ENCODE data around the gene CFAP161.

The CFAP161 gene

GRCh38 chr15:81106560-81106959 lies 27.5 kb upstream of the CFAP161 start:
- Histone ChIP-seq H3K27ac (ENCODE audit: insufficient read depth, low read length, poor library complexity, severe bottlenecking) (no peak overlapping the region), H3K27me3 (replicated peaks; ENCODE audit: control insufficient read depth, insufficient read depth, low read length, poor library complexity, severe bottlenecking) (no peaks in the 10 kb centered on the region), H3K36me3 (ENCODE audit: control insufficient read depth, insufficient read depth, low read length) (no peaks in the 10 kb centered on the region), H3K9me3 (ENCODE audit: control insufficient read depth, low read length) (no peaks in the 10 kb centered on the region), H3K4me3 (ENCODE audit: insufficient read depth, low read depth, low read length, poor library complexity, severe bottlenecking) (no peak overlapping the region), H3K4me1 (ENCODE audit: control insufficient read depth, insufficient read depth, low read length, poor library complexity, severe bottlenecking) (no peaks in the 10 kb centered on the region)
- peak in 1 of 3 donors; percentile 6 for DNase-seq

DNA sequence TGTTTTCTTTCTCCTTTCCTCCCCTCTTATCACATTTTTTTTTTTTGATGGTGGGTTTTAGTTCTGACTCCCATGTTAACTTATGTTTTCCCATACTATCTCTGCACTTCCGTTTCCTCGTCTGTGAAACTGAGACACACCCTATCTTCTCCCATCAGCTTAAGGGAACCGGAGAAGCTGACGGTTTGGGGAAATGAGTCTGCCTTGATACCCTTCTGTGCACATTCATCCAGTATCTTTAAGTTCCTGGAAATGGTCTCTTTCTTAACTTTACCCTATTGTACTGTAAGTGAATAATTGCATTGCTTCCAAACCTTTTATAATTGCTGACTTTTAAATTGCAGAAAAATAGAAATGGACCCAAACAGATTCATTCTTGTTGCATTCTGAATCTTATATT lies 26.2 kb upstream of the CFAP161 start:
- Histone ChIP-seq H3K27me3 (replicated peaks; ENCODE audit: control insufficient read depth, insufficient read depth, low read length, poor library complexity, severe bottlenecking) (no peaks in the 10 kb centered on the region), H3K36me3 (ENCODE audit: control insufficient read depth, insufficient read depth, low read length) (no peaks in the 10 kb centered on the region), H3K4me3 (ENCODE audit: insufficient read depth, low read depth, low read length, poor library complexity, severe bottlenecking) (no peak overlapping the region), H3K27ac (ENCODE audit: insufficient read depth, low read length, poor library complexity, severe bottlenecking) (no peak overlapping the region), H3K9me3 (ENCODE audit: control insufficient read depth, low read length) (no peaks in the 10 kb centered on the region), H3K4me1 (ENCODE audit: control insufficient read depth, insufficient read depth, low read length, poor library complexity, severe bottlenecking) (no peaks in the 10 kb centered on the region)
- DNase-seq, result no peak

GRCh38 chr15:81108427-81108826 lies 25.6 kb upstream of the CFAP161 start:
- H3K9me3 ChIP-seq (ENCODE audit: control insufficient read depth, low read length), result no peaks in the 10 kb centered on the region
- no peaks in the 10 kb centered on the region for H3K4me1 ChIP-seq (ENCODE audit: control insufficient read depth, insufficient read depth, low read length, poor library complexity, severe bottlenecking)
- H3K36me3 ChIP-seq (ENCODE audit: control insufficient read depth, insufficient read depth, low read length), result no peaks in the 10 kb centered on the region
- DNase-seq, result no peak
- H3K27ac ChIP-seq (ENCODE audit: insufficient read depth, low read length, poor library complexity, severe bottlenecking), result no peak overlapping the region
- no peaks in the 10 kb centered on the region for H3K27me3 ChIP-seq (replicated peaks; ENCODE audit: control insufficient read depth, insufficient read depth, low read length, poor library complexity, severe bottlenecking)
- H3K4me3 ChIP-seq (ENCODE audit: insufficient read depth, low read depth, low read length, poor library complexity, severe bottlenecking), result no peak overlapping the region

DNA sequence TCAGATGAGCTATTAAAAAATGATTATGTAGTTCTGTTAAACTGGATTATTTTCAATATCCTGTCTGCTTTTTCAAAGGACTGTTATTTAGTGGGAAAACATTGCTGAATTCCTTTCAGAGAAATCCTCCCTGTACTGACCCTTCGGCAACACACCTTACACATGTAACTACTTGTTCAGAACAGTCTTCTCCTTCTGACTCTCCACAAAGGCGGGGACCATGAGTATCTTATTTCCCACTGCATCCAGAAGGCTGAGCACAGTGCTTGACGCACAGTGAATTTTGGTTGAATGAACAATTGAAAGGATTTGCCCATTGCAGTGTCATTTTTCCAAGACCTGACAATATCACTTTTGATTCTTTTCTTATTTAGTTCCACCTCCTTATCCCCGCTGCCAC lies 23.1 kb upstream of the CFAP161 start:
- Histone ChIP-seq H3K4me1 (ENCODE audit: control insufficient read depth, insufficient read depth, low read length, poor library complexity, severe bottlenecking) (no peaks in the 10 kb centered on the region), H3K4me3 (ENCODE audit: insufficient read depth, low read depth, low read length, poor library complexity, severe bottlenecking) (no peak overlapping the region), H3K36me3 (ENCODE audit: control insufficient read depth, insufficient read depth, low read length) (no peaks in the 10 kb centered on the region), H3K9me3 (ENCODE audit: control insufficient read depth, low read length) (no peaks in the 10 kb centered on the region), H3K27ac (ENCODE audit: insufficient read depth, low read length, poor library complexity, severe bottlenecking) (no peak overlapping the region), H3K27me3 (replicated peaks; ENCODE audit: control insufficient read depth, insufficient read depth, low read length, poor library complexity, severe bottlenecking) (no peaks in the 10 kb centered on the region)
- no peak for DNase-seq

DNA sequence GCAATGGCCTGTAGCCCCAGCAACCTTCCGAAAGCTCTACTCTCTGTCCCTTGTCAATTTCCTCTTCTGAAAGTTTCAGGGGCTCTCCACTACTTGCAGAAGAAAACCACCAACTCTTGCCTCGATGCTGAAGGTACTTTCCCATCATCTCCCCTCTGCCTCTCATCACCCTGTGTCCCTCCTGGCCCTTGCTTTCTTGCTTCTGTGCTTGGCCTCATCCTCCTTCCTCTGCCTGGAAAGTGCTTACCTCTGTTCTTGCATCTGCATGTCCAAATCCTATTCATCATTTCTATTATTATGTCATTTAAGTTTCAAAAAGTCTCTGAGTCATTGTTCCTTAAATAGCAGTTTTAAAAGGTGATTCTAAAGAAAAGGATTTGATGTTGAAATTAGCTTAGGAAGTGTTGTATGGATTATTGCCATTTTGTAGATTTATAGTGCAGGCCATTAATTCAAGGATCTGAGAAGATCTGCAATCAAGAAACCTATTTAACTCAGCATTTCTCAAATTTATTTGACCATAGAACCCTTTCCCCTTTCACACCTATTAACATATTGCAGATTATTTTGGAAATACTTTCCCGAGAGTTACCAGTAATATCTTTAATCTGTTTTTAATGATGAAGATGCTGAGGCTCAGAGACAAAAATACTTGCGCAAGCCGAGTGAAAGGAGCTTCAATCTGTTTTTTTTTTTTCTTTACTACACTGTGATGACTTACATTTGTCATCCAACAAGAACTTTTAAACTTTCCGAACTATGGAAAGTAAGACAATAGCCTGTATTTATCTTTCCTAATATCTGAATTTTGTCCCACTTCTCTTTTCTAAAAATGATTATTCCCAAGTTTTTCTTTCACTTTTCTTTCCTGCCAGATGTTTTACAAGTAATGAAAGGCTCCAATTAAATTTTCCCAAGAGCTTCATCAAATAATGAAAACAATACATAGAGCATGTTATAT lies 22.3 kb upstream of the CFAP161 start:
- DNase-seq, result no peak
- Histone ChIP-seq H3K36me3 (ENCODE audit: control insufficient read depth, insufficient read depth, low read length) (no peaks in the 10 kb centered on the region), H3K27me3 (replicated peaks; ENCODE audit: control insufficient read depth, insufficient read depth, low read length, poor library complexity, severe bottlenecking) (no peaks in the 10 kb centered on the region), H3K4me1 (ENCODE audit: control insufficient read depth, insufficient read depth, low read length, poor library complexity, severe bottlenecking) (no peaks in the 10 kb centered on the region), H3K9me3 (ENCODE audit: control insufficient read depth, low read length) (no peaks in the 10 kb centered on the region), H3K27ac (ENCODE audit: insufficient read depth, low read length, poor library complexity, severe bottlenecking) (no peak overlapping the region), H3K4me3 (ENCODE audit: insufficient read depth, low read depth, low read length, poor library complexity, severe bottlenecking) (no peak overlapping the region)

- H3K36me3 ChIP-seq (ENCODE audit: control insufficient read depth, insufficient read depth, low read length), result no peaks in the 10 kb centered on the region
- no peaks in the 10 kb centered on the region for H3K9me3 ChIP-seq (ENCODE audit: control insufficient read depth, low read length)
- no peak for DNase-seq
- H3K27ac ChIP-seq (ENCODE audit: insufficient read depth, low read length, poor library complexity, severe bottlenecking), result no peak overlapping the region
- no peaks in the 10 kb centered on the region for H3K4me1 ChIP-seq (ENCODE audit: control insufficient read depth, insufficient read depth, low read length, poor library complexity, severe bottlenecking)
- H3K27me3 ChIP-seq (replicated peaks; ENCODE audit: control insufficient read depth, insufficient read depth, low read length, poor library complexity, severe bottlenecking), result peaks cover 4% of the 10 kb centered on the region
- no peak overlapping the region for H3K4me3 ChIP-seq (ENCODE audit: insufficient read depth, low read depth, low read length, poor library complexity, severe bottlenecking)
Measured at GRCh38 chr15:81113204-81113657, 20.8 kb upstream of the CFAP161 start.

DNA sequence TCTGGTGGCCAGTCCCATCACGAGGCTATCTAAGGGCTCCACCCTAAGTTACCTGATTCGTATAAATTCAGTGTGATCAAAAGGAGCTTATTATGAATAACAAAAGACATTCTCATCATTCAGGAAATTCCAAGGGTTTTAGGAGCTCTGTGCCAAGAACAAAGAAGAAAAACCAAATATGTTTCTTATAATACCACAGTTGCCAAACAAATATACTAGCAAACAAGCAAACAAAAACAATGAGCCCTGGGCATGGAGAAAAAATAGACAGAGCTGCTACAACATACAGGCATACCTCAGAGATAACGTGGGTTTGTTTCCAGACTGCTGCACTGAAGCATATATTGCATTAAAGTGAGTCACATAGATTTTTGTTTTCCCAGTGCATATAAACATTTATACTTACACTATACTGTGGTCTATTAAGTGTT lies 20.2 kb upstream of the CFAP161 start:
- Histone ChIP-seq H3K9me3 (ENCODE audit: control insufficient read depth, low read length) (no peaks in the 10 kb centered on the region), H3K36me3 (ENCODE audit: control insufficient read depth, insufficient read depth, low read length) (no peaks in the 10 kb centered on the region), H3K4me1 (ENCODE audit: control insufficient read depth, insufficient read depth, low read length, poor library complexity, severe bottlenecking) (no peaks in the 10 kb centered on the region), H3K4me3 (ENCODE audit: insufficient read depth, low read depth, low read length, poor library complexity, severe bottlenecking) (no peak overlapping the region), H3K27me3 (replicated peaks; ENCODE audit: control insufficient read depth, insufficient read depth, low read length, poor library complexity, severe bottlenecking) (peaks cover 8% of the 10 kb centered on the region), H3K27ac (ENCODE audit: insufficient read depth, low read length, poor library complexity, severe bottlenecking) (no peak overlapping the region)
- DNase-seq, result no peak

- H3K27me3 ChIP-seq (replicated peaks; ENCODE audit: control insufficient read depth, insufficient read depth, low read length, poor library complexity, severe bottlenecking), result peaks cover 10% of the 10 kb centered on the region
- H3K27ac ChIP-seq (ENCODE audit: insufficient read depth, low read length, poor library complexity, severe bottlenecking), result no peak overlapping the region
- H3K9me3 ChIP-seq (ENCODE audit: control insufficient read depth, low read length), result no peaks in the 10 kb centered on the region
- no peaks in the 10 kb centered on the region for H3K36me3 ChIP-seq (ENCODE audit: control insufficient read depth, insufficient read depth, low read length)
- no peak overlapping the region for H3K4me3 ChIP-seq (ENCODE audit: insufficient read depth, low read depth, low read length, poor library complexity, severe bottlenecking)
- no peak for DNase-seq
- no peaks in the 10 kb centered on the region for H3K4me1 ChIP-seq (ENCODE audit: control insufficient read depth, insufficient read depth, low read length, poor library complexity, severe bottlenecking)
Measured at GRCh38 chr15:81115054-81115939, 18.8 kb upstream of the CFAP161 start.

DNA sequence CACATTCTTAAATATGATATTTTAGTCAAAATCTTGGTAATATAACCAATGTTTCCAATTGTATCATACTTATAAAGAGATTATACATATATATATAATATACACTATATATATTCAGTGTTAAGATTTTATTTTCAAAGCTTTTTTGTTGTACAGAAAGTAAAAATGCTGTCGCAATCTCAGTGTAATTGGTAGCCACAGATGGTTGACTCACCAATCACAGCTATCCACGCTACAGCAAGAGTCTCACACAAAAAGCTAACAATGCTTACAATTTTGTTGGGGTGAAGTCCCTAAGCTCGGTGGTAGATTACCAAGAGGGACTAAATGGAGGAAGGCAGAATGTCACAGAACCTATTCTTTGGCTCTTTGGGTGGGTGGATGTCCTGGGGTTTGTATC lies 16.9 kb upstream of the CFAP161 start:
- no peak overlapping the region for H3K27ac ChIP-seq (ENCODE audit: insufficient read depth, low read length, poor library complexity, severe bottlenecking)

DNA sequence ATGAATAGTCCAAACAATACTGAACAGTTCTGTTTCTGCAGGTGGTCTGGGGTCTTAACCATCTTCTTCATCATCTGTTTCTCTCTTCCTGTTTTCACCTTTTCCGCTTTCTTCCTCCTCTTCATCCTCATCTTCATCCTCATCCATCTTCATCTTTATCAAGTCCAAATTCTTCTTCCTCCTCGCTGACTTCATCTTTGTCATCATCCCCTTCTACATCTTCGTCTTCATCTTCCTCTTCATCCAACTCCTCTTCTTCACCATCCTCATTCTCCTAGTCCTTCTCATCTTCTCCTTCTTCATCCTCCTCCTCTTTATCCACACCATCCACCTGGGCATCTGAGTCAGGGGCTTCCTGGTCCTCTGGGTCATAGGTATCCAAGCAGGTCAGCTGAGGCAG lies 16.5 kb upstream of the CFAP161 start:
- H3K4me1 ChIP-seq (ENCODE audit: control insufficient read depth, insufficient read depth, low read length, poor library complexity, severe bottlenecking), result no peaks in the 10 kb centered on the region
- H3K9me3 ChIP-seq (ENCODE audit: control insufficient read depth, low read length), result no peaks in the 10 kb centered on the region
- no peak overlapping the region for H3K27ac ChIP-seq (ENCODE audit: insufficient read depth, low read length, poor library complexity, severe bottlenecking)
- no peak overlapping the region for H3K4me3 ChIP-seq (ENCODE audit: insufficient read depth, low read depth, low read length, poor library complexity, severe bottlenecking)
- no peaks in the 10 kb centered on the region for H3K36me3 ChIP-seq (ENCODE audit: control insufficient read depth, insufficient read depth, low read length)
- peaks cover 10% of the 10 kb centered on the region for H3K27me3 ChIP-seq (replicated peaks; ENCODE audit: control insufficient read depth, insufficient read depth, low read length, poor library complexity, severe bottlenecking)
- DNase-seq, result no peak

More for the DNA sequence above, 16.9 kb upstream of the CFAP161 start:
- DNase-seq, result no peak
- Histone ChIP-seq H3K36me3 (ENCODE audit: control insufficient read depth, insufficient read depth, low read length) (no peaks in the 10 kb centered on the region), H3K4me3 (ENCODE audit: insufficient read depth, low read depth, low read length, poor library complexity, severe bottlenecking) (no peak overlapping the region), H3K4me1 (ENCODE audit: control insufficient read depth, insufficient read depth, low read length, poor library complexity, severe bottlenecking) (no peaks in the 10 kb centered on the region), H3K9me3 (ENCODE audit: control insufficient read depth, low read length) (no peaks in the 10 kb centered on the region), H3K27me3 (replicated peaks; ENCODE audit: control insufficient read depth, insufficient read depth, low read length, poor library complexity, severe bottlenecking) (peaks cover 10% of the 10 kb centered on the region)

Data from effector memory CD4-positive, alpha-beta T cell (primary cell).